Measurements from ENCODE around the gene PDPK1.

The PDPK1 gene

DNA sequence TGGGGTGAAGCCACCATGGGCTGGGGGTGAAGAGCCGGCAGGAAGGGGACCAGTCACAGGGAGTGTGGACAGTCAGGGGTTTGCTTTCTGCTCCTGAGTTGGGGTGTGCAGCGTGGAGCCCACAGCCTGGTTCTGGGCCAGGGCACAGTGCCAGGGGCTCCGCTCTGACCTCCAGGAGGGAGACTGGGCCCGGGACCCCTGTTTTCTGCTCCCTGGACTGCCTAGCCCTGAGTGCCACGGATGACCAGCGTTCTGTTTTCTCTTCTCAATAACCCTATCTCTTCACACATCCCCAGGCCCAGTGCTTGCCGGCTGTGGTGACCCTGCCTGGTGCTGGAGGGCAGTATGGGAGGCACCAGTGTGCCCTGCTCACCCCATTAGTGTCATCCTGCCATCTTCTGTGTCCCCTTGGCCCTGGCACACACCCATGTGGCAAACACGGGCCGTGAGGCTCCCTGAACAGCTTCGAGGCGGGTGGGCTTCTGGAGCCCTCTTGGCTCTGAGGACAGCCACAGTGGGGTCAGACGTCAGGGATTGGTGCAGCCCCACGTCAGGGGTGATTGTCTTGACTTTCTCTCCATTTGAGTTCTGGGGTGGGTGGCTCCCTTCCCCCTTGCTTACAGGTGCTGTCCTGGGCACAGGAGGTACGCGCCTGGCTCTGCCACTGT is 7.7 kb upstream of the PDPK1 start:
- Histone ChIP-seq H3K23ac (ENCODE audit: low read length) (no peak overlapping the region), H3K36me3 (ENCODE audit: control insufficient read depth, insufficient read depth, low read length) (peaks cover 2% of the 10 kb centered on the region), H3K4me3 (ENCODE audit: low read length) (no peak overlapping the region), H3K79me2 (ENCODE audit: control insufficient read depth, insufficient read depth, low read length) (no peaks in the 10 kb centered on the region), H3K27ac (ENCODE audit: low read depth, low read length) (no peak overlapping the region), H3K9ac (ENCODE audit: low read length) (no peak overlapping the region), H2AK5ac (ENCODE audit: low read length) (no peak overlapping the region), H3K4me1 (ENCODE audit: control insufficient read depth, low read depth, low read length) (peaks cover 2% of the 10 kb centered on the region), H2BK120ac (ENCODE audit: low read depth, low read length) (no peak overlapping the region), H3K79me1 (ENCODE audit: low read length) (no peaks in the 10 kb centered on the region), H4K8ac (ENCODE audit: low read depth, low read length) (no peak overlapping the region), H3K4ac (ENCODE audit: low read depth, low read length) (no peak overlapping the region), H4K5ac (ENCODE audit: low read length) (no peak overlapping the region), H3K4me2 (ENCODE audit: low read length) (no peak overlapping the region), H2BK15ac (replicated peaks; ENCODE audit: low read depth) (no peak overlapping the region), H3K27me3 (ENCODE audit: insufficient read depth, low read length, poor library complexity) (no peaks in the 10 kb centered on the region), H3K18ac (ENCODE audit: low read length) (no peak overlapping the region), H2BK5ac (ENCODE audit: low read length) (no peak overlapping the region), H3K56ac (ENCODE audit: low read length) (no peak overlapping the region)
- no peak for DNase-seq
- no CpG with 5 or more reads among the region's 15 CpGs for WGBS (ENCODE audit: extremely low coverage, insufficient coverage, low lambda C conversion rate)

- Histone ChIP-seq H3K4me3 (ENCODE audit: low read length) (no peak overlapping the region), H2BK120ac (ENCODE audit: low read depth, low read length) (no peak overlapping the region), H3K4me1 (ENCODE audit: control insufficient read depth, low read depth, low read length) (peaks cover 2% of the 10 kb centered on the region), H2BK15ac (replicated peaks; ENCODE audit: low read depth) (no peak overlapping the region), H3K4ac (ENCODE audit: low read depth, low read length) (no peak overlapping the region), H3K56ac (ENCODE audit: low read length) (peak overlapping the region; percentile 96), H4K5ac (ENCODE audit: low read length) (no peak overlapping the region), H3K9ac (ENCODE audit: low read length) (peak overlapping the region; percentile 90), H4K8ac (ENCODE audit: low read depth, low read length) (no peak overlapping the region), H2BK5ac (ENCODE audit: low read length) (no peak overlapping the region), H3K27ac (ENCODE audit: low read depth, low read length) (no peak overlapping the region), H3K36me3 (ENCODE audit: control insufficient read depth, insufficient read depth, low read length) (peaks cover 2% of the 10 kb centered on the region), H3K27me3 (ENCODE audit: insufficient read depth, low read length, poor library complexity) (no peaks in the 10 kb centered on the region), H3K23ac (ENCODE audit: low read length) (no peak overlapping the region), H3K4me2 (ENCODE audit: low read length) (no peak overlapping the region), H3K18ac (ENCODE audit: low read length) (no peak overlapping the region), H3K79me1 (ENCODE audit: low read length) (no peaks in the 10 kb centered on the region), H3K79me2 (ENCODE audit: control insufficient read depth, insufficient read depth, low read length) (no peaks in the 10 kb centered on the region), H2AK5ac (ENCODE audit: low read length) (no peak overlapping the region)
- no CpG with 5 or more reads among the region's 14 CpGs for WGBS (ENCODE audit: extremely low coverage, insufficient coverage, low lambda C conversion rate)
- DNase-seq: no peak
Observed at GRCh38 chr16:2530629-2531318, 7.0 kb upstream of the PDPK1 start.

- Histone ChIP-seq H3K79me1 (ENCODE audit: low read length) (no peaks in the 10 kb centered on the region), H3K23ac (ENCODE audit: low read length) (peak within 1 kb of the TSS; percentile 45), H3K27ac (ENCODE audit: low read depth, low read length) (no peak within 1 kb of the TSS), H2BK15ac (replicated peaks; ENCODE audit: low read depth) (no peak within 1 kb of the TSS), H3K27me3 (ENCODE audit: insufficient read depth, low read length, poor library complexity) (no peaks in the 10 kb centered on the region), H3K18ac (ENCODE audit: low read length) (peak within 1 kb of the TSS; percentile 24), H3K4me2 (ENCODE audit: low read length) (peak within 1 kb of the TSS; percentile 95), H3K79me2 (ENCODE audit: control insufficient read depth, insufficient read depth, low read length) (no peaks in the 10 kb centered on the region), H3K9ac (ENCODE audit: low read length) (peak within 1 kb of the TSS; percentile 90), H4K5ac (ENCODE audit: low read length) (no peak within 1 kb of the TSS), H3K56ac (ENCODE audit: low read length) (peak within 1 kb of the TSS; percentile 96), H3K4me3 (ENCODE audit: low read length) (peak within 1 kb of the TSS; percentile 56), H4K8ac (ENCODE audit: low read depth, low read length) (no peak within 1 kb of the TSS), H2AK5ac (ENCODE audit: low read length) (no peak within 1 kb of the TSS), H3K4me1 (ENCODE audit: control insufficient read depth, low read depth, low read length) (peaks cover 2% of the 10 kb centered on the region), H2BK5ac (ENCODE audit: low read length) (no peak within 1 kb of the TSS), H3K36me3 (ENCODE audit: control insufficient read depth, insufficient read depth, low read length) (peaks cover 2% of the 10 kb centered on the region), H3K4ac (ENCODE audit: low read depth, low read length) (no peak within 1 kb of the TSS), H2BK120ac (ENCODE audit: low read depth, low read length) (no peak within 1 kb of the TSS)
- WGBS (ENCODE audit: extremely low coverage, insufficient coverage, low lambda C conversion rate): no CpG with 5 or more reads among the region's 11 CpGs
- no peak for DNase-seq
Observed at GRCh38 chr16:2531371-2531695, 6.5 kb upstream of the PDPK1 start, which contains the start of gene CEMP1. TSS of gene CEMP1 (minus strand) at chr16:2531408. CDS start at chr16:2531073, 335 bp downstream.

- H3K56ac ChIP-seq (ENCODE audit: low read length): peak overlapping the region; percentile 96
- no peak overlapping the region for H4K5ac ChIP-seq (ENCODE audit: low read length)
- peak; percentile 98 for DNase-seq
- H3K4me2 ChIP-seq (ENCODE audit: low read length): peak overlapping the region; percentile 95
- peak overlapping the region; percentile 24 for H3K18ac ChIP-seq (ENCODE audit: low read length)
- H2BK5ac ChIP-seq (ENCODE audit: low read length): no peak overlapping the region
- H3K36me3 ChIP-seq (ENCODE audit: control insufficient read depth, insufficient read depth, low read length): peaks cover 2% of the 10 kb centered on the region
- no peaks in the 10 kb centered on the region for H3K27me3 ChIP-seq (ENCODE audit: insufficient read depth, low read length, poor library complexity)
- no peak overlapping the region for H3K27ac ChIP-seq (ENCODE audit: low read depth, low read length)
- peak overlapping the region; percentile 90 for H3K9ac ChIP-seq (ENCODE audit: low read length)
- H3K79me2 ChIP-seq (ENCODE audit: control insufficient read depth, insufficient read depth, low read length): no peaks in the 10 kb centered on the region
- H3K79me1 ChIP-seq (ENCODE audit: low read length): no peaks in the 10 kb centered on the region
- H2BK15ac ChIP-seq (replicated peaks; ENCODE audit: low read depth): no peak overlapping the region
- peak overlapping the region; percentile 45 for H3K23ac ChIP-seq (ENCODE audit: low read length)
- H3K4me1 ChIP-seq (ENCODE audit: control insufficient read depth, low read depth, low read length): peaks cover 2% of the 10 kb centered on the region
- H2AK5ac ChIP-seq (ENCODE audit: low read length): no peak overlapping the region
- H4K8ac ChIP-seq (ENCODE audit: low read depth, low read length): no peak overlapping the region
- peak overlapping the region; percentile 56 for H3K4me3 ChIP-seq (ENCODE audit: low read length)
- no peak overlapping the region for H2BK120ac ChIP-seq (ENCODE audit: low read depth, low read length)
- no CpG with 5 or more reads among the region's 84 CpGs for WGBS (ENCODE audit: extremely low coverage, insufficient coverage, low lambda C conversion rate)
- H3K4ac ChIP-seq (ENCODE audit: low read depth, low read length): no peak overlapping the region
Observed at GRCh38 chr16:2531696-2532493, 5.9 kb upstream of the PDPK1 start.

DNA sequence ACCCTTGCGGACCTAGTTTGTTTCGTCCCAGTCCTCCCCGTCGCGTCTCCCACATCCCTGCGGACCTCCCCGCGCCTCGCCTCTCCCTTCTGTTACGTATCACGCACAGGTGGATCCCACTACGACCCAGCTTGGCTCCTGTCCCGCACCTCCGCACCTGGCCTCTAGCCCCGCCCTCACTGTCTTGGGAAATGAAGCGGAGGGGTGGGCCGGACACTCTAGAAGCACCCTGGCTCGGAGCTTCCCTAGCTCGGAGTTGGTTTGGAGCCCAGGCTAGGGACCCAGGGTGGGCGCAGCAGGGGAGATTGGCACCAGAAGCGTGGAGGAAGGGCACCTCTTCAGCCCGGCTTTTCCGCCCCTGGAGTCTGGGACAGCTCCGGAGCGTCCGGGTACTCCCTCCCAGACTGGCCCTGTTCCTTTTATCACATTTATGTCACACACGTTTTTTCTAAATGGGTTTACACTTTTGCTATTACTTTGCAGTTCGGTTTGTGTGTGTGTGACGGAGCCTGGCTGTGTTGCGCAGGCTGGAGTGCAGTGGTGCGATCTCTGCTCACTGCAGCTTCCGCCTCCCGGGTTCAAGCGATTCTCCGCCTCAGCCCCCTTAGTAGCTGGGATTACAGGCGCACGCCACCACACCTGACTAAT is 5.2 kb upstream of the PDPK1 start:
- H3K4me3 ChIP-seq (ENCODE audit: low read length): peak overlapping the region; percentile 16
- H2BK15ac ChIP-seq (replicated peaks; ENCODE audit: low read depth): no peak overlapping the region
- peak overlapping the region; percentile 95 for H3K4me2 ChIP-seq (ENCODE audit: low read length)
- H2AK5ac ChIP-seq (ENCODE audit: low read length): no peak overlapping the region
- no peak overlapping the region for H4K8ac ChIP-seq (ENCODE audit: low read depth, low read length)
- peaks cover 2% of the 10 kb centered on the region for H3K36me3 ChIP-seq (ENCODE audit: control insufficient read depth, insufficient read depth, low read length)
- H2BK120ac ChIP-seq (ENCODE audit: low read depth, low read length): no peak overlapping the region
- H3K27ac ChIP-seq (ENCODE audit: low read depth, low read length): no peak overlapping the region
- no peaks in the 10 kb centered on the region for H3K27me3 ChIP-seq (ENCODE audit: insufficient read depth, low read length, poor library complexity)
- H3K9ac ChIP-seq (ENCODE audit: low read length): peak overlapping the region; percentile 75
- DNase-seq: peak; percentile 48
- H3K79me2 ChIP-seq (ENCODE audit: control insufficient read depth, insufficient read depth, low read length): no peaks in the 10 kb centered on the region
- H3K56ac ChIP-seq (ENCODE audit: low read length): peak overlapping the region; percentile 89
- no peak overlapping the region for H3K23ac ChIP-seq (ENCODE audit: low read length)
- no CpG with 5 or more reads among the region's 37 CpGs for WGBS (ENCODE audit: extremely low coverage, insufficient coverage, low lambda C conversion rate)
- no peak overlapping the region for H2BK5ac ChIP-seq (ENCODE audit: low read length)
- no peaks in the 10 kb centered on the region for H3K79me1 ChIP-seq (ENCODE audit: low read length)
- peak overlapping the region; percentile 3 for H3K18ac ChIP-seq (ENCODE audit: low read length)
- H3K4ac ChIP-seq (ENCODE audit: low read depth, low read length): no peak overlapping the region
- H3K4me1 ChIP-seq (ENCODE audit: control insufficient read depth, low read depth, low read length): peaks cover 2% of the 10 kb centered on the region
- H4K5ac ChIP-seq (ENCODE audit: low read length): no peak overlapping the region
